Testis (tissue), 2 donors: ENCODE measurements around the gene FA2H.

Source experiments
- CTCF ChIP-seq, 3 experiments: fragments of 450-650 bp in 2 of 3; fragments of 200-600 bp in 1 of 3; sonication (generic) in 1 of 3; IDR thresholded peaks; one replicate each; pipeline ENCODE4 v1.5.1; 2016 to 2019; ENCODE audit warnings: antibody characterized with exemption in 3 of 3, mild to moderate bottlenecking in 2 of 3, moderate library complexity in 1 of 3
- POLR2A ChIP-seq: fragments of 450-650 bp; IDR thresholded peaks from one replicate; pipeline ENCODE4 v1.6.1; 2017; ENCODE audit warnings: antibody characterized with exemption, mild to moderate bottlenecking, moderate library complexity

- TF ChIP-seq POLR2A, result no peak
- no peak for TF ChIP-seq CTCF (IDR thresholded peaks at IDR 0.05)
These were observed 25.7 kb upstream of the FA2H start for GRCh38 chr16:74800216-74800871.
